DND-41 (cell line): ENCODE measurements around the gene NTMT2.

ENCODE experiments used
- EZH2 ChIP-seq: IDR thresholded peaks from 3 replicates; pipeline ENCODE4 v1.6.1; 2012; ENCODE audit warnings: borderline replicate concordance, low read depth, mild to moderate bottlenecking, moderate library complexity, low read length, inconsistent platforms; ENCODE audit not compliant: severe bottlenecking
- TF ChIP-seq, protein P1 (sequence below): IDR thresholded peaks from 2 replicates; pipeline ENCODE4 v1.5.1; 2012; ENCODE audit warnings: borderline replicate concordance, low read length, moderate library complexity, mild to moderate bottlenecking; ENCODE audit not compliant: poor library complexity, severe bottlenecking; ENCODE audit errors: extremely low read depth

DNA sequence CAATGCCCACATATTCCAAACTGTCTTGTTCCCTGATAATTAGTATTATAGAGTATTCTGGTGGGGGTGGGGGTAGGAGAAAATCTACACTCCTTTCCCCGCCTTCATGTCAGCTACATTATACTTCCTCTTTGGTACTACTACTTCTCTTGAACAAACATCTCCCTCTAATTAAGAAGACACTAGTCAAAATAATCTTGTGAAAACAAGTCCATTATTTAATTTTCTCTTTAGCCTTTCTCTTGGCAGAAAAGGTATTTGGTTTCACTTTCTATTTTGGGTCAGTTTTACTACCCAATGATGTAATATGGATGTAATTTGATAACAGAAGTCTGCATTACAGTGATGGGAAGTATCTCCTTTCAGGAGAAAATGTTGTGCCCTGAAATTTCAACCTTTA is 22.5 kb downstream of the NTMT2 start:
- TF ChIP-seq, protein P1, sequence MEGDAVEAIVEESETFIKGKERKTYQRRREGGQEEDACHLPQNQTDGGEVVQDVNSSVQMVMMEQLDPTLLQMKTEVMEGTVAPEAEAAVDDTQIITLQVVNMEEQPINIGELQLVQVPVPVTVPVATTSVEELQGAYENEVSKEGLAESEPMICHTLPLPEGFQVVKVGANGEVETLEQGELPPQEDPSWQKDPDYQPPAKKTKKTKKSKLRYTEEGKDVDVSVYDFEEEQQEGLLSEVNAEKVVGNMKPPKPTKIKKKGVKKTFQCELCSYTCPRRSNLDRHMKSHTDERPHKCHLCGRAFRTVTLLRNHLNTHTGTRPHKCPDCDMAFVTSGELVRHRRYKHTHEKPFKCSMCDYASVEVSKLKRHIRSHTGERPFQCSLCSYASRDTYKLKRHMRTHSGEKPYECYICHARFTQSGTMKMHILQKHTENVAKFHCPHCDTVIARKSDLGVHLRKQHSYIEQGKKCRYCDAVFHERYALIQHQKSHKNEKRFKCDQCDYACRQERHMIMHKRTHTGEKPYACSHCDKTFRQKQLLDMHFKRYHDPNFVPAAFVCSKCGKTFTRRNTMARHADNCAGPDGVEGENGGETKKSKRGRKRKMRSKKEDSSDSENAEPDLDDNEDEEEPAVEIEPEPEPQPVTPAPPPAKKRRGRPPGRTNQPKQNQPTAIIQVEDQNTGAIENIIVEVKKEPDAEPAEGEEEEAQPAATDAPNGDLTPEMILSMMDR: no peak
- TF ChIP-seq EZH2: no peak
